CD4-positive, alpha-beta memory T cell (primary cell): ENCODE results near the gene RPE65. TPM values are rescaled to one million over a fixed set of nuclear protein-coding genes. Genes with fewer than 3 reads are reported as not detected.
"Not testable (repeated sequence)": the region's sequence is repeated elsewhere in the genome, so short reads cannot be mapped to it uniquely, and the experiment has no call there.

ENCODE experiments used
- CTCF ChIA-PET: fragments of 350-600 bp; sonication (Branson Sonifier 250); formaldehyde crosslinking; loops from one replicate; lab custom pipeline; 2021; ENCODE audit warnings: inconsistent platforms; ENCODE audit not compliant: partially characterized antibody; lab: Charles Lee
- POLR2A ChIA-PET: fragments of 350-600 bp; sonication (Branson Sonifier 250); formaldehyde crosslinking; loops from one replicate; lab custom pipeline; 2021; ENCODE audit not compliant: partially characterized antibody; lab: Charles Lee
- DNase-seq, 5 donors: peaks; one replicate each; pipeline versions ENCODE4 v3.0.0 to v3.0.0-alpha.2; 2020 to 2022; ENCODE audit warnings: mixed read lengths in 1 of 5
- H3K27ac ChIP-seq: one replicate; pipeline ENCODE4 v1.7.0; 2013; ENCODE audit warnings: low read depth, low read length
- H3K27me3 ChIP-seq: 2 replicates; pipeline ENCODE4 v1.7.0; 2013; ENCODE audit warnings: mild to moderate bottlenecking, low read length, moderate library complexity; ENCODE audit not compliant: insufficient read depth
- H3K36me3 ChIP-seq: 2 replicates; pipeline ENCODE4 v1.7.0; 2013; ENCODE audit warnings: mild to moderate bottlenecking, low read length, moderate library complexity; ENCODE audit not compliant: insufficient read depth
- H3K4me1 ChIP-seq: 2 replicates; pipeline ENCODE4 v1.7.0; 2013; ENCODE audit warnings: mild to moderate bottlenecking, low read length, moderate library complexity; ENCODE audit not compliant: insufficient read depth
- H3K4me3 ChIP-seq, 2 donors: one replicate each; pipeline ENCODE4 v1.7.0; 2013; ENCODE audit warnings: low read length in 2 of 2, mild to moderate bottlenecking in 1 of 2
- H3K9me3 ChIP-seq, 2 donors: one replicate each; pipeline ENCODE4 v1.7.0; 2013; ENCODE audit warnings: low read length in 2 of 2, control low read depth in 1 of 2; ENCODE audit not compliant: control insufficient read depth in 1 of 2
- H3K27ac Mint-ChIP-seq, 7 donors: one replicate each; pipeline ENCODE4 v1.8.0; 2020 to 2021; ENCODE audit warnings: mixed read lengths in 7 of 7, mild to moderate bottlenecking in 6 of 7, inconsistent platforms in 3 of 7, moderate library complexity in 3 of 7
- H3K27me3 Mint-ChIP-seq, 2 donors: one replicate each; pipeline ENCODE4 v1.8.0; 2020 to 2021; ENCODE audit warnings: mixed read lengths in 2 of 2
- H3K36me3 Mint-ChIP-seq, 2 donors: one replicate each; pipeline ENCODE4 v1.8.0; 2020 to 2021; ENCODE audit warnings: mixed read lengths in 2 of 2, inconsistent platforms in 1 of 2, mild to moderate bottlenecking in 1 of 2
- H3K4me1 Mint-ChIP-seq, 4 donors: one replicate each; pipeline ENCODE4 v1.8.0; 2020 to 2021; ENCODE audit warnings: mixed read lengths in 4 of 4, mild to moderate bottlenecking in 1 of 4
- H3K4me3 Mint-ChIP-seq, 8 donors: one replicate each; pipeline ENCODE4 v1.8.0; 2020 to 2021; ENCODE audit warnings: mixed read lengths in 8 of 8, mild to moderate bottlenecking in 7 of 8, moderate library complexity in 6 of 8, inconsistent platforms in 3 of 8
- H3K9me3 Mint-ChIP-seq, 8 donors: one replicate each; pipeline ENCODE4 v1.8.0; 2020 to 2021; ENCODE audit warnings: mixed read lengths in 8 of 8, mild to moderate bottlenecking in 5 of 8, inconsistent platforms in 3 of 8, moderate library complexity in 1 of 8
- intact Hi-C: fragments of 100-400 bp; cut with micrococcal nuclease; formaldehyde crosslinking; loops from one replicate; pipeline ENCODE4 v1.15.1; 2023
- polyA plus RNA-seq, 2 donors: library from polyadenylated mRNA; unstranded; fragments of 300-500 nt; fragmentation: Illumina TruSeq; gene quantifications; one replicate each; pipeline ENCODE4 v1.2.3, GENCODE V29; 2021
- total RNA-seq, 2 experiments: library from RNA; stranded (reverse); gene quantifications; one replicate each; pipeline ENCODE4 v1.2.3, GENCODE V29; 2021

Gene RPE65
- total and polyA plus RNA-seq, 4 experiments from 2014 or later, result not detected

DNA sequence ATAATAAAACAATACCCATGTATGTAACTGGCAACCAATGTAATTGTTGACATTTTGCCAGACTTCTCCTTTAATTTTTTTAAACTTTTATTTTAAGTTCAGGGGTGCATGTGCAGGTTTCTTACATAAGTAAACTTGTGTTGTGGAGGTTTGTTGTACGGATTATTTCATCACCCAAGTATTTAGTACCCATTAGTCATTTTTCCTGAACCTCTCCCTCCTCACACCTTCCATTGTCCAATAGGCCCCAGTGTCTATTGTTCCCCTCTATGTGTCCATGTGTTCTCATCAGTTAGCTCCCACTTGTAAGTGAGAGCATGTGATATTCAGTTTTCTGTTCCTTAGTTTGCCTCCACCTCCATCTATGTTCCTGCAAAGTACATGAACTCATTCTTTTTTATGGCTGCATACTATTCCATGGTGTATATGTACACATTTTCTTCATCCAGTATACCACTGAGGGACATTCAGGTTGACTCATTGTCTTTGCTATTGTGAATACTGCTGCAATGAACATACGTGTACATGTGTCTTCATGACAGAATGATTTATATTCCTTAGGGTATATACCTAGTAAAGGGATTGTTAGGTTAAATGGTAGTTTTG is 40.4 kb upstream of the RPE65 start:
- intact Hi-C loops, result no loop called here
- no peak overlapping the region for H3K4me3 ChIP-seq
- H3K27ac Mint-ChIP-seq, result no peak overlapping the region

DNA sequence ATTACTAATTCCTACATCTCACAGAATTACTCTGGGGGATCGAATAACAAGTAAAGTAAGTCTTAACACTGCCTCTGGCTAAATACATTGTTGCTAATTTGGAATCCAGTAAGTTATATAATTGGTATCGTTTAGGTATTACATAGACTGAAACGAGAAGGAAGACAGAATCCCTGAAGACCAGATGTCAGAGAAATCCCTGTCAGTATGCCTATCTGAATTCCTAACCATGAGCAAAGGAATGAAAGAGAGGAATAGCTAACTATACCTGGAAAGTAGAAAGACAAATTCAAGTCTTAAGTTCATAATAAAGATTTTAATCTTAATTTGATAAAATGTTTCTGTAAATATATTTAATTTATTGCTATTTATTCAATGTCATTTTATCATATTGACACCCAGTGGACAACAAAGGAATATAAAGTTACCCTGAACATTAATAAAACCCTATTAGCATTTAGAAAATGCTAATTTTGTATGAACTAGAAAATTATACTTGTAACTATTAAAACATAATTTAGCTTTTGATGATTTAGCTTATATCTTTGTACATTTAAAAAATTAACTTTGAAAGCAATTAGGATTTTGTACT is 35.8 kb upstream of the RPE65 start:
- no peak overlapping the region for H3K27ac Mint-ChIP-seq
- CTCF ChIA-PET, result interaction anchor here (1.3 kb wide), 1 partner anchor 16 kb away, joined by 4 read pairs; no protein-coding TSS in a partner anchor
- DNase-seq, result no peak

More for the DNA sequence above, 40.4 kb upstream of the RPE65 start:
- Mint-ChIP-seq H3K4me1 (peaks cover 0 to 6% (median 1%) of the 10 kb centered on the region in 4 donors), H3K9me3 (peaks cover 0 to 3% (median 0%) of the 10 kb centered on the region in 8 donors), H3K27me3 (no peaks in the 10 kb centered on the region), H3K36me3 (no peaks in the 10 kb centered on the region), H3K4me3 (no peak overlapping the region)
- peaks cover under 1% of the 10 kb centered on the region for H3K4me1 ChIP-seq
- no peak overlapping the region for H3K27ac ChIP-seq
- DNase-seq, result no peak
- H3K9me3 ChIP-seq, result no peaks in the 10 kb centered on the region
- H3K36me3 ChIP-seq, result no peaks in the 10 kb centered on the region
- H3K27me3 ChIP-seq, result no peaks in the 10 kb centered on the region
- CTCF ChIA-PET, result no interaction called here
- POLR2A ChIA-PET, result no interaction called here

DNA sequence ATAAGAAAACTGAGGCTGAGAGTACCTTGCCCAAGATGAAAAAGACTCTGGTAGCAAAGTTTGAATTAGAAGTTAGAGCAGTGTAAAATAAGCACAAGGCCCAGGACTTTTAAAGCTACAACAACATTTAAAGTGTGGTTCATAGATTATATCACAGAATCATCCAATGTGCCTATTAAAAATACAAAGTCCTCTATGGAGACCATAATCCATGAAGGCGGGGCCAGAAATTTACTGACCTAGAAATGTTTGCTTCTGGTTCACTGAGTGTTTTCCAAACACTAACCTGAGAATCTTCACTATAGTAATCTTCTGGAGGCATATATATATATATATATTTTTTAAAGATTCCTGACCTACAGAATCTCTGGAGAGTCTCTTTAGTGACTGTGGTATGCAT is 34.9 kb upstream of the RPE65 start:
- Histone ChIP-seq H3K4me3 (no peak overlapping the region), H3K27me3 (no peaks in the 10 kb centered on the region), H3K9me3 (no peaks in the 10 kb centered on the region), H3K4me1 (no peaks in the 10 kb centered on the region), H3K27ac (no peak overlapping the region), H3K36me3 (no peaks in the 10 kb centered on the region)
- Mint-ChIP-seq H3K27ac (no peak overlapping the region), H3K36me3 (no peaks in the 10 kb centered on the region), H3K4me3 (no peak overlapping the region), H3K27me3 (no peaks in the 10 kb centered on the region), H3K9me3 (peaks cover 0 to 3% (median 0%) of the 10 kb centered on the region in 8 donors), H3K4me1 (peaks cover 0 to 4% (median 1%) of the 10 kb centered on the region in 4 donors)
- ChIA-PET CTCF (interaction anchor here (1.3 kb wide), 1 partner anchor 15 kb away, joined by 4 read pairs; no protein-coding TSS in a partner anchor), POLR2A (no interaction called here)
- no peak for DNase-seq
- intact Hi-C loops, result no loop called here

More for the DNA sequence above, 35.8 kb upstream of the RPE65 start:
- Mint-ChIP-seq H3K36me3 (no peaks in the 10 kb centered on the region), H3K4me1 (peaks cover 0 to 3% (median under 1%) of the 10 kb centered on the region in 4 donors), H3K4me3 (no peak overlapping the region), H3K27me3 (no peaks in the 10 kb centered on the region), H3K9me3 (peaks cover 0 to 5% (median 0%) of the 10 kb centered on the region in 8 donors)
- intact Hi-C loops, result no loop called here
- Histone ChIP-seq H3K9me3 (no peaks in the 10 kb centered on the region), H3K27ac (no peak overlapping the region), H3K27me3 (no peaks in the 10 kb centered on the region), H3K4me3 (no peak overlapping the region), H3K4me1 (no peaks in the 10 kb centered on the region), H3K36me3 (no peaks in the 10 kb centered on the region)
- POLR2A ChIA-PET, result no interaction called here

DNA sequence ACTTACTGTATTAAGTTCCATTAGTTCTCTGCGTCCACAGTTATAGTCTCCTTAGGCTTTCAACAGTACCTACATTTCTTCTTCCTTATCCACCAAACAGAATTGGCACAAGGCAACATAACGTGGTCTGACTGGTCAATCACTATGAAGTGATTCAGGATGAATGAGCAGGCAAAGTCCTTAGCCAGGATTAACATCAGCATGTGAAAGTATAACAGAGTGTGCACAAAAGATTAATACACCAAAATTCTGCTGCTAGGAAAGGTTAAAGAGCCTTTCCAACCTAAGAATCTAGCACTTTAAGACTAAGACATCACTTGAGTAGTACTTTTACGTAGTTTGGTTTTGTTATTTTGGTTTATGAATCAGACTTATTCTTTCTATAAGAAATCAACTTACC is 31.3 kb upstream of the RPE65 start:
- intact Hi-C loops, result no loop called here

GRCh38 chr1:68479501-68479900 is 29.7 kb upstream of the RPE65 start:
- intact Hi-C loops, result no loop called here
- CTCF ChIA-PET, result no interaction called here
- H3K36me3 ChIP-seq, result no peaks in the 10 kb centered on the region
- Mint-ChIP-seq H3K36me3 (no peaks in the 10 kb centered on the region), H3K27ac (no peak overlapping the region), H3K27me3 (no peaks in the 10 kb centered on the region), H3K9me3 (peaks cover 0 to 3% (median 0%) of the 10 kb centered on the region in 8 donors), H3K4me1 (peaks cover 0 to 3% (median 1%) of the 10 kb centered on the region in 4 donors), H3K4me3 (no peak overlapping the region)
- POLR2A ChIA-PET, result interaction anchor here (0.7 kb wide), 1 partner anchor 152 kb away, joined by 3 read pairs; no protein-coding TSS in a partner anchor
- H3K27me3 ChIP-seq, result no peaks in the 10 kb centered on the region
- H3K27ac ChIP-seq, result no peak overlapping the region
- no peak for DNase-seq
- H3K4me3 ChIP-seq, result no peak overlapping the region
- H3K4me1 ChIP-seq, result no peaks in the 10 kb centered on the region
- H3K9me3 ChIP-seq, result no peaks in the 10 kb centered on the region

More for the DNA sequence above, 31.3 kb upstream of the RPE65 start:
- Mint-ChIP-seq H3K27ac (peak overlapping the region in 1 of 7 donors; percentile 57), H3K36me3 (no peaks in the 10 kb centered on the region), H3K4me1 (peaks cover 0 to 3% (median 1%) of the 10 kb centered on the region in 4 donors), H3K4me3 (no peak overlapping the region), H3K9me3 (peaks cover 0 to 3% (median 0%) of the 10 kb centered on the region in 8 donors), H3K27me3 (no peaks in the 10 kb centered on the region)
- Histone ChIP-seq H3K4me3 (no peak overlapping the region), H3K36me3 (no peaks in the 10 kb centered on the region), H3K4me1 (no peaks in the 10 kb centered on the region), H3K27me3 (no peaks in the 10 kb centered on the region), H3K27ac (no peak overlapping the region), H3K9me3 (no peaks in the 10 kb centered on the region)
- DNase-seq, result no peak
- CTCF ChIA-PET, result no interaction called here
- POLR2A ChIA-PET, result no interaction called here

DNA sequence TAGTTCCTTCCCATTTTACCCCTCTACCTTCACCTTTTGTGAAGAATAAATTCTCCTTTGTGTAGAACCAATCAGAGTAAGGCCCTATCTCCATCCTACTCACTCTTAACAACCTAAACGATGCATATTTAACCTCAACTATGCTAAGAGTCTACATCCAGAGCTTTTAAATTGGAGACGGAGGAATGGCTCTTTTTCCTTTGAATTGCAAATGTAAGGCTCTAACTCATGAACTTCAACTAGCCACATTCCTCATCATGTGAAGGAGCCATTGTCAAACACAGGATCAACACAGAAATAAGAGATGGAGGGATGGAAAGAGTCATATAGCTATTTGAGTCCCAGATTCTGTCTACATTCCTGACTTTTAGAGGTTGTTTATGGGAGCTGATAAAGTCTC is 28.9 kb upstream of the RPE65 start:
- CTCF ChIA-PET, result no interaction called here
- no peak overlapping the region for H3K27ac ChIP-seq
- H3K27me3 Mint-ChIP-seq, result no peaks in the 10 kb centered on the region
- POLR2A ChIA-PET, result no interaction called here
- intact Hi-C loops, result no loop called here
- no peak for DNase-seq
- H3K27me3 ChIP-seq, result no peaks in the 10 kb centered on the region
- H3K4me3 ChIP-seq, result no peak overlapping the region
- no peaks in the 10 kb centered on the region for H3K36me3 Mint-ChIP-seq
- no peaks in the 10 kb centered on the region for H3K36me3 ChIP-seq
- peaks cover 0 to 3% (median 0%) of the 10 kb centered on the region in 8 donors for H3K9me3 Mint-ChIP-seq
- H3K4me3 Mint-ChIP-seq, result no peak overlapping the region
- no peaks in the 10 kb centered on the region for H3K4me1 ChIP-seq
- no peak overlapping the region for H3K27ac Mint-ChIP-seq
- peaks cover 0 to 3% (median 1%) of the 10 kb centered on the region in 4 donors for H3K4me1 Mint-ChIP-seq
- H3K9me3 ChIP-seq, result no peaks in the 10 kb centered on the region

DNA sequence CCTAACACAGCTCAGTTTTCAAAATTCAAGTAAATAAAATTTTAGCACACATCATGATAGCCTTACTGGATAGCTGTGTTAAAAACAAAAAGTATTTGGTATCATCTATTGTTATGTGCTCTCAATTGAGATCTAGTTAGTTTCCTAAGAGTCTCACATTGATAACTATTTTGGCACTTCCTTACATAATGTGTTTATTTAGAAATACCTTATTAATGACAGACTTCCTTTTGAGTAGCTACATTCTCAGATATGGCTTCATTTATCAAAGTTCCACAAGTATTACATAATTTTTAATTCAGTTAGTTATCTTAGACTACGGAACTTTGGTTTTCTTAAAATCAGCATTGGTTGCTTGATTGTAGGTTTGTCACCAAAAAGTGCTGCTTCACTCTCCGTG is 26.9 kb upstream of the RPE65 start:
- H3K9me3 ChIP-seq, H3K4me1 Mint-ChIP-seq, H3K4me1 ChIP-seq, H3K36me3 ChIP-seq, H3K27ac ChIP-seq, CTCF ChIA-PET, H3K4me3 ChIP-seq, intact Hi-C loops, H3K27ac Mint-ChIP-seq, H3K4me3 Mint-ChIP-seq, H3K27me3 Mint-ChIP-seq, H3K36me3 Mint-ChIP-seq, H3K9me3 Mint-ChIP-seq, H3K27me3 ChIP-seq, DNase-seq, POLR2A ChIA-PET: not testable (repeated sequence)
